Mesendoderm (in vitro differentiated cells): ENCODE measurements around the gene KRTAP19-3. TPM values are rescaled to one million over a fixed set of nuclear protein-coding genes. Genes with fewer than 3 reads are reported as not detected.
A peak's percentile ranks its signal among the peaks of the same experiment; 100 is the strongest.
"Not testable (repeated sequence)": the region's sequence is repeated elsewhere in the genome, so short reads cannot be mapped to it uniquely, and the experiment has no call there.

Source experiments
- DNase-seq: peaks from one replicate; pipeline ENCODE4 v3.0.0; 2013
- H2AK5ac ChIP-seq: 2 replicates; pipeline ENCODE4 v1.6.1; 2013; ENCODE audit warnings: low read length, inconsistent platforms
- H2BK120ac ChIP-seq: 2 replicates; pipeline ENCODE4 v1.6.1; 2013; ENCODE audit warnings: low read depth, mild to moderate bottlenecking, low read length, moderate library complexity, mixed read lengths
- H2BK15ac ChIP-seq: replicated peaks from 2 replicates; pipeline ENCODE4 v1.6.1; 2013; ENCODE audit warnings: low read depth, mild to moderate bottlenecking, moderate library complexity
- H2BK5ac ChIP-seq: 2 replicates; pipeline ENCODE4 v1.6.1; 2013; ENCODE audit warnings: low read length, inconsistent platforms
- H3K18ac ChIP-seq: 2 replicates; pipeline ENCODE4 v1.6.1; 2013; ENCODE audit warnings: mild to moderate bottlenecking, low read length, mixed read lengths
- H3K23ac ChIP-seq: one replicate; pipeline ENCODE4 v1.6.1; 2013; ENCODE audit warnings: low read length
- H3K27ac ChIP-seq: 2 replicates; pipeline ENCODE4 v1.5.1; 2013; ENCODE audit warnings: low read depth, mild to moderate bottlenecking, inconsistent platforms, low read length, moderate library complexity
- H3K27me3 ChIP-seq: 2 replicates; pipeline ENCODE4 v1.6.1; 2013; ENCODE audit warnings: low read length, control low read depth, mild to moderate bottlenecking, inconsistent platforms; ENCODE audit not compliant: insufficient read depth, poor library complexity
- H3K36me3 ChIP-seq: 2 replicates; pipeline ENCODE4 v1.6.1; 2013; ENCODE audit warnings: low read length, inconsistent platforms; ENCODE audit not compliant: control insufficient read depth, insufficient read depth
- H3K4ac ChIP-seq: one replicate; pipeline ENCODE4 v1.6.1; 2013; ENCODE audit warnings: low read depth, mild to moderate bottlenecking, low read length, moderate library complexity
- H3K4me1 ChIP-seq: 2 replicates; pipeline ENCODE4 v1.6.1; 2013; ENCODE audit warnings: low read depth, low read length, inconsistent platforms; ENCODE audit not compliant: control insufficient read depth
- H3K4me2 ChIP-seq: 2 replicates; pipeline ENCODE4 v1.6.1; 2013; ENCODE audit warnings: low read length
- H3K4me3 ChIP-seq: 2 replicates; pipeline ENCODE4 v1.5.1; 2013; ENCODE audit warnings: mild to moderate bottlenecking, low read length
- H3K56ac ChIP-seq: one replicate; pipeline ENCODE4 v1.6.1; 2013; ENCODE audit warnings: low read length
- H3K79me1 ChIP-seq: 2 replicates; pipeline ENCODE4 v1.6.1; 2013; ENCODE audit warnings: low read length, inconsistent platforms
- H3K79me2 ChIP-seq: 2 replicates; pipeline ENCODE4 v1.6.1; 2013; ENCODE audit warnings: mild to moderate bottlenecking, low read length; ENCODE audit not compliant: control insufficient read depth, insufficient read depth
- H3K9ac ChIP-seq: 2 replicates; pipeline ENCODE4 v1.6.1; 2013; ENCODE audit warnings: low read length, inconsistent platforms
- H4K5ac ChIP-seq: one replicate; pipeline ENCODE4 v1.6.1; 2013; ENCODE audit warnings: low read length
- H4K8ac ChIP-seq: one replicate; pipeline ENCODE4 v1.6.1; 2013; ENCODE audit warnings: low read depth, mild to moderate bottlenecking, control low read depth, low read length, moderate library complexity
- WGBS: extraction: QIAGEN DNeasy Blood & Tissue Kit; methylation state at CpG from one replicate; pipeline ENCODE4 v1.1.7; 2013; ENCODE audit warnings: low lambda C conversion rate, missing lambda C conversion rate; ENCODE audit not compliant: insufficient coverage; ENCODE audit errors: extremely low coverage; 5-methylcytosine and 5-hydroxymethylcytosine counted together
- polyA plus RNA-seq, 2 experiments: library from polyadenylated mRNA; stranded (reverse); fragments of 200-250 nt; gene quantifications; one replicate each; pipeline ENCODE4 v1.2.3, GENCODE V29; 2013

KRTAP19-3 gene
- polyA plus RNA-seq (2013, experiment 1 of 2) = not detected
- polyA plus RNA-seq (2013, experiment 2 of 2) = not detected

- Histone ChIP-seq H3K4me2 (no peak within 1 kb of the TSS), H2AK5ac (no peak within 1 kb of the TSS), H3K4me1 (no peaks in the 10 kb centered on the region), H2BK120ac (no peak within 1 kb of the TSS), H4K5ac (no peak within 1 kb of the TSS), H3K36me3 (no peaks in the 10 kb centered on the region), H3K9ac (no peak within 1 kb of the TSS), H3K4ac (no peak within 1 kb of the TSS), H3K56ac (no peak within 1 kb of the TSS), H2BK5ac (no peak within 1 kb of the TSS), H4K8ac (no peak within 1 kb of the TSS), H3K23ac (no peak within 1 kb of the TSS), H3K18ac (no peak within 1 kb of the TSS), H3K4me3 (no peak within 1 kb of the TSS), H3K79me1 (no peaks in the 10 kb centered on the region), H3K79me2 (no peaks in the 10 kb centered on the region), H3K27me3 (no peaks in the 10 kb centered on the region), H3K27ac (no peak within 1 kb of the TSS), H2BK15ac (no peak within 1 kb of the TSS)
- no peak for DNase-seq
- WGBS = no CpG with 5 or more reads among the region's 2 CpGs
Observed at GRCh38 chr21:30491963-30492428, at the start of gene KRTAP19-3. TSS of gene KRTAP19-3 (minus strand) at chr21:30492013. CDS start at chr21:30491957, 56 bp downstream.

- H4K8ac ChIP-seq = no peak overlapping the region
Observed at GRCh38 chr21:30518876-30519275, 27.1 kb upstream of the KRTAP19-3 start.

DNA sequence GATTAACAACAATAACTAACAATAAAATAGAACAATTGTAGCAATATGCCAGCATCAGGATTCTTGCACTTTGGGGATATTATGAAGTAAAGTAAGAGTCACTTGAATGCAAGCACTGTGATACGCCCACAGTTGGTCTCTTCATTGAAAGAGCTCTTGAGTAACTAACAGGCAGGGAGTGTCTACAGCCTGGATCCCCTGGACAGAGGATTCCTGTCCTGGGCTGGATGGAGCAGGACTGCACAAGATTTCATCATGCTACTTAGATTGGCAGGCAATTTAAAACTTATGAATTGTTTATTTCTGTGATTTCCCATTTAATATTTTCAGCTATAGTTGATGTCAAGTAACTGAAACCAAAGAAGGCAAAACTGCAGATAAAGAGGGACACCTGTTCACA lies 23.9 kb upstream of the KRTAP19-3 start:
- Histone ChIP-seq H3K27me3 (no peaks in the 10 kb centered on the region), H3K4me3 (no peak overlapping the region), H3K79me2 (no peaks in the 10 kb centered on the region), H2AK5ac (no peak overlapping the region), H2BK5ac (no peak overlapping the region), H3K9ac (no peak overlapping the region), H3K23ac (no peak overlapping the region), H2BK120ac (no peak overlapping the region), H3K36me3 (no peaks in the 10 kb centered on the region), H3K4ac (no peak overlapping the region), H3K4me2 (no peak overlapping the region), H3K56ac (no peak overlapping the region), H3K18ac (no peak overlapping the region), H4K5ac (no peak overlapping the region), H3K79me1 (no peaks in the 10 kb centered on the region), H2BK15ac (no peak overlapping the region), H3K27ac (no peak overlapping the region), H4K8ac (no peak overlapping the region), H3K4me1 (no peaks in the 10 kb centered on the region)
- no peak for DNase-seq
- no CpG with 5 or more reads among the region's 1 CpG for WGBS

More at GRCh38 chr21:30518876-30519275, 27.1 kb upstream of the KRTAP19-3 start:
- H3K4me3 ChIP-seq = no peak overlapping the region
- no peaks in the 10 kb centered on the region for H3K4me1 ChIP-seq
- H3K4ac ChIP-seq = no peak overlapping the region
- H4K5ac ChIP-seq = no peak overlapping the region
- no peak overlapping the region for H3K27ac ChIP-seq
- no peaks in the 10 kb centered on the region for H3K79me2 ChIP-seq
- no peak overlapping the region for H3K56ac ChIP-seq
- H3K27me3 ChIP-seq = no peaks in the 10 kb centered on the region
- no CpG with 5 or more reads among the region's 1 CpG for WGBS
- no peak overlapping the region for H2BK120ac ChIP-seq
- no peak overlapping the region for H3K4me2 ChIP-seq
- H2BK5ac ChIP-seq = no peak overlapping the region
- H3K23ac ChIP-seq = no peak overlapping the region
- H3K79me1 ChIP-seq = no peaks in the 10 kb centered on the region
- no peak overlapping the region for H2AK5ac ChIP-seq
- H3K9ac ChIP-seq = no peak overlapping the region
- DNase-seq = no peak
- no peak overlapping the region for H2BK15ac ChIP-seq
- no peak overlapping the region for H3K18ac ChIP-seq
- H3K36me3 ChIP-seq = no peaks in the 10 kb centered on the region

GRCh38 chr21:30505621-30506205 lies 13.9 kb upstream of the KRTAP19-3 start:
- not testable (repeated sequence) for H3K4me3 ChIP-seq, H3K23ac ChIP-seq, H3K4ac ChIP-seq, H3K36me3 ChIP-seq, H3K4me2 ChIP-seq, H3K18ac ChIP-seq, H3K56ac ChIP-seq, H4K8ac ChIP-seq, H4K5ac ChIP-seq, H2AK5ac ChIP-seq, H3K79me2 ChIP-seq, H2BK15ac ChIP-seq, H3K79me1 ChIP-seq, H3K27ac ChIP-seq, H2BK120ac ChIP-seq, H3K4me1 ChIP-seq, H3K27me3 ChIP-seq, H2BK5ac ChIP-seq, H3K9ac ChIP-seq
- peak; percentile 38 for DNase-seq
- no CpG with 5 or more reads among the region's 4 CpGs for WGBS

DNA sequence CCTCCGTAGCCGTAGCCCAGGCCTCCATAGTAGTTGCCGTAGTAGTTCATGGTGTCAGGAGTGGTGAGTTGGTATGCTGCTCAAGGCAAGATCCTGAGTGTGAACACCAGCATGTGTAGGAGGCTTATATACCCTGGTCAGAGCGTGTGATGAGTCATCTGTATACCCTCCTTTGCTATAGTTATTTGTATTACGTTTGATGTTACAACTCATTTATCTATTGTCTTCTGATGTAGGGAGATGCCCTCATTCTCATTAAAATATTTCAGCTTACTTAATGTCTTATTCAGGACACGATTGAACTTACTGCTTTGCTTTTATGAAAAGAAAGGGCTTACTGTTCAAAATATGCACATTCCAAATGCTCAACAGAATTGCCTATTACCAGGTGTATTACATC lies 10.2 kb upstream of the KRTAP19-3 start, which contains the start of gene KRTAP19-5:
KRTAP19-5 (minus strand) TSS at position 101 of the 400 bp plus-strand sequence; CDS start at position 50, 51 bp downstream.
- Histone ChIP-seq H3K9ac (no peak within 1 kb of the TSS), H3K27ac (no peak within 1 kb of the TSS), H2BK5ac (no peak within 1 kb of the TSS), H4K8ac (no peak within 1 kb of the TSS), H3K56ac (no peak within 1 kb of the TSS), H2AK5ac (no peak within 1 kb of the TSS), H3K4me1 (no peaks in the 10 kb centered on the region), H3K4ac (no peak within 1 kb of the TSS), H3K18ac (no peak within 1 kb of the TSS), H3K27me3 (no peaks in the 10 kb centered on the region), H3K36me3 (no peaks in the 10 kb centered on the region), H3K79me2 (no peaks in the 10 kb centered on the region), H3K4me3 (no peak within 1 kb of the TSS), H4K5ac (no peak within 1 kb of the TSS), H2BK15ac (no peak within 1 kb of the TSS), H3K4me2 (no peak within 1 kb of the TSS), H2BK120ac (no peak within 1 kb of the TSS), H3K23ac (no peak within 1 kb of the TSS), H3K79me1 (no peaks in the 10 kb centered on the region)
- DNase-seq = no peak
- WGBS = no CpG with 5 or more reads among the region's 6 CpGs

DNA sequence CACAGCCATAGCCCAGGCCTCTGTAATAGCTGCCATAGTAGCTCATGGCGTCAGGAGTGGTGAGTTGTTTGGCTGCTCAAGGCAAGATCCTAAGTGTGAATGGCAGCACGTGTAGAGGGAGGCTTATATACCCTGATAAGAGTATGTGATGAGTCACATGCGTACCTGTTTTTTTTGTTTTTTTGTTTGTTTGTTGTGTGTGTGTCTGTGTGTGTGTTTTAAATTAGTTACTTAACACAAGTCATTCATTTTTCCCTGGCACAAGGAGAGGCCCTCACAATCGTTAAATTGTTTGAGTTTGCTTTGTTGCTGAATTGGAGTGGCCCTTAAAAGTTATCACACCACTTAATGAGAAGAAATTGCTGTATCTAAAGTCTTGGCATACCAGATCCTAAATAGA lies 5.3 kb upstream of the KRTAP19-3 start, which contains the start of gene KRTAP19-4:
KRTAP19-4 (minus strand) TSS at position 101 of the 400 bp plus-strand sequence; CDS start at position 46, 55 bp downstream.
- Histone ChIP-seq H3K4me2 (no peak within 1 kb of the TSS), H3K79me2 (no peaks in the 10 kb centered on the region), H2AK5ac (no peak within 1 kb of the TSS), H3K79me1 (no peaks in the 10 kb centered on the region), H3K9ac (no peak within 1 kb of the TSS), H3K4me3 (no peak within 1 kb of the TSS), H3K4ac (no peak within 1 kb of the TSS), H4K5ac (no peak within 1 kb of the TSS), H2BK5ac (no peak within 1 kb of the TSS), H3K4me1 (no peaks in the 10 kb centered on the region), H2BK120ac (no peak within 1 kb of the TSS), H4K8ac (no peak within 1 kb of the TSS), H3K56ac (no peak within 1 kb of the TSS), H3K36me3 (no peaks in the 10 kb centered on the region), H3K27me3 (no peaks in the 10 kb centered on the region), H3K18ac (no peak within 1 kb of the TSS), H2BK15ac (no peak within 1 kb of the TSS), H3K27ac (no peak within 1 kb of the TSS), H3K23ac (no peak within 1 kb of the TSS)
- WGBS = no CpG with 5 or more reads among the region's 4 CpGs
- DNase-seq = no peak
